MCF 10A (cell line): ENCODE measurements around the gene NDUFB3. TPM values are rescaled to one million over a fixed set of nuclear protein-coding genes. Genes with fewer than 3 reads are reported as not detected.
A peak's percentile ranks its signal among the peaks of the same experiment; 100 is the strongest.

Experiments used
- BruUV-seq: library from RNA; stranded (reverse); fragments of 400-500 nt; replicated peaks from 2 replicates; lab custom pipeline; 2021; lab: Mats Ljungman, UMichigan
- CTCF ChIA-PET: fragments of 300-600 bp; sonication (Branson Sonifier 250); formaldehyde crosslinking; extraction: SDS; loops from one replicate; lab custom pipeline; 2021; ENCODE audit warnings: antibody characterized with exemption, inconsistent platforms; lab: Yijun Ruan, JAX
- POLR2A ChIA-PET: fragments of 300-600, 350-650 bp; sonication (Branson Sonifier 250); formaldehyde crosslinking; extraction: SDS; loops from one replicate; lab custom pipeline; 2020; ENCODE audit warnings: antibody characterized with exemption, inconsistent platforms; lab: Yijun Ruan, JAX
- DNase-seq: peaks from one replicate; pipeline ENCODE4 v3.0.0-alpha.2; 2018; ENCODE audit not compliant: unreplicated experiment
- H3K27ac Mint-ChIP-seq: one replicate; pipeline ENCODE4 v1.8.0; 2022; ENCODE audit warnings: mild to moderate bottlenecking, low read depth, mixed read lengths; ENCODE audit not compliant: unreplicated experiment
- H3K27me3 Mint-ChIP-seq: one replicate; pipeline ENCODE4 v1.8.0; 2022; ENCODE audit warnings: mixed read lengths; ENCODE audit not compliant: insufficient read depth, unreplicated experiment
- H3K36me3 Mint-ChIP-seq: one replicate; pipeline ENCODE4 v1.8.0; 2022; ENCODE audit warnings: mild to moderate bottlenecking, moderate library complexity, mixed read lengths; ENCODE audit not compliant: insufficient read depth, unreplicated experiment
- H3K4me1 Mint-ChIP-seq: one replicate; pipeline ENCODE4 v1.8.0; 2022; ENCODE audit warnings: mixed read lengths; ENCODE audit not compliant: insufficient read depth, unreplicated experiment
- H3K4me3 Mint-ChIP-seq: one replicate; pipeline ENCODE4 v1.8.0; 2022; ENCODE audit warnings: mild to moderate bottlenecking, moderate library complexity, mixed read lengths; ENCODE audit not compliant: unreplicated experiment
- H3K9me3 Mint-ChIP-seq: one replicate; pipeline ENCODE4 v1.8.0; 2022; ENCODE audit warnings: mixed read lengths; ENCODE audit not compliant: unreplicated experiment
- CTCF ChIP-seq: fragments of 200-600 bp; IDR thresholded peaks from one replicate; pipeline ENCODE4 v1.8.0; 2022; ENCODE audit warnings: antibody characterized with exemption, mild to moderate bottlenecking; ENCODE audit not compliant: unreplicated experiment
- intact Hi-C: fragments of 100-400 bp; cut with micrococcal nuclease; formaldehyde crosslinking; loops from 2 replicates; pipeline ENCODE4 v1.14.1; 2022
- total RNA-seq: library from RNA; stranded (reverse); gene quantifications from 2 replicates; pipeline ENCODE4 v1.2.3, GENCODE V29; 2022

NDUFB3 gene
- total RNA-seq, 1 experiment from 2014 or later, result 78.0 TPM

GRCh38 chr2:201118121-201118960 is 46.5 kb downstream of the NDUFB3 start:
- peak overlapping the region; percentile 93 for H3K4me3 Mint-ChIP-seq
- BruUV-seq, result no TSS peak
- intact Hi-C loops, result loop anchor here (1.0 kb wide), 2 partner anchors 33 to 40 kb away; no protein-coding TSS in a partner anchor
- H3K27me3 Mint-ChIP-seq, result no peaks in the 10 kb centered on the region
- peaks cover 31% of the 10 kb centered on the region for H3K4me1 Mint-ChIP-seq
- ChIA-PET POLR2A (interaction anchor here (0.7 to 8.0 kb wide), 30 partner anchors 17 to 812 kb away, joined by 3 to 198 read pairs (median 5); partner anchors contain the start of genes ALS2, CLK1, HYCC2 and NDUFB3), CTCF (interaction anchor here (0.6 to 5.4 kb wide), 19 partner anchors 8 to 192 kb away, joined by 3 to 46 read pairs (median 6); no protein-coding TSS in a partner anchor)
- DNase-seq, result peak; percentile 98
- peak; percentile 36 for TF ChIP-seq CTCF
- H3K27ac Mint-ChIP-seq, result peak overlapping the region; percentile 98
- no peaks in the 10 kb centered on the region for H3K9me3 Mint-ChIP-seq
- H3K36me3 Mint-ChIP-seq, result peaks cover 25% of the 10 kb centered on the region

- POLR2A ChIA-PET, result interaction anchor here (0.7 to 8.0 kb wide), 23 partner anchors 17 to 813 kb away, joined by 3 to 198 read pairs (median 6); partner anchors contain the start of genes ALS2, CLK1, HYCC2 and NDUFB3
- peaks cover 37% of the 10 kb centered on the region for H3K4me1 Mint-ChIP-seq
- BruUV-seq, result no TSS peak
- no peaks in the 10 kb centered on the region for H3K27me3 Mint-ChIP-seq
- peak overlapping the region; percentile 93 for H3K4me3 Mint-ChIP-seq
- H3K9me3 Mint-ChIP-seq, result no peaks in the 10 kb centered on the region
- TF ChIP-seq CTCF, result no peak
- intact Hi-C loops, result loop anchor here (1.0 kb wide), 2 partner anchors 32 to 39 kb away; no protein-coding TSS in a partner anchor
- DNase-seq, result no peak
- peak overlapping the region; percentile 98 for H3K27ac Mint-ChIP-seq
- peaks cover 30% of the 10 kb centered on the region for H3K36me3 Mint-ChIP-seq
- CTCF ChIA-PET, result interaction anchor here (0.7 to 5.4 kb wide), 13 partner anchors 8 to 193 kb away, joined by 3 to 46 read pairs (median 13); no protein-coding TSS in a partner anchor
Measured at GRCh38 chr2:201118961-201119854, 47.4 kb downstream of the NDUFB3 start.

GRCh38 chr2:201122276-201122675 is 50.5 kb downstream of the NDUFB3 start:
- intact Hi-C loops, result no loop called here
- DNase-seq, result no peak
- CTCF ChIA-PET, result interaction anchor here (1.3 to 1.8 kb wide), 2 partner anchors 51 to 110 kb away, joined by 3 to 8 read pairs; partner anchors contain the start of gene HYCC2
- Mint-ChIP-seq H3K4me1 (peaks cover 61% of the 10 kb centered on the region), H3K27ac (peak overlapping the region; percentile 88), H3K9me3 (no peaks in the 10 kb centered on the region), H3K27me3 (no peaks in the 10 kb centered on the region), H3K36me3 (peaks cover 33% of the 10 kb centered on the region), H3K4me3 (peak overlapping the region; percentile 37)
- no TSS peak for BruUV-seq
- no peak for TF ChIP-seq CTCF
- POLR2A ChIA-PET, result interaction anchor here (0.5 to 1.8 kb wide), 9 partner anchors 9 to 258 kb away, joined by 3 to 7 read pairs (median 5); partner anchors contain the start of genes CLK1, HYCC2, NDUFB3 and NIF3L1
